Stimulated activated CD4-positive, alpha-beta T cell treated with anti-CD3 and anti-CD28 coated beads, Interleukin-1b, Interleukin-23, amount 100 ng/mL, for 1 hour (primary cell): ENCODE data around the gene CCNG1.

Source experiments
- DNase-seq, 2 donors: peaks; one replicate each; pipeline ENCODE4 v3.0.0-alpha.2; 2020; ENCODE audit warnings: low read depth in 2 of 2

Gene CCNG1

DNA sequence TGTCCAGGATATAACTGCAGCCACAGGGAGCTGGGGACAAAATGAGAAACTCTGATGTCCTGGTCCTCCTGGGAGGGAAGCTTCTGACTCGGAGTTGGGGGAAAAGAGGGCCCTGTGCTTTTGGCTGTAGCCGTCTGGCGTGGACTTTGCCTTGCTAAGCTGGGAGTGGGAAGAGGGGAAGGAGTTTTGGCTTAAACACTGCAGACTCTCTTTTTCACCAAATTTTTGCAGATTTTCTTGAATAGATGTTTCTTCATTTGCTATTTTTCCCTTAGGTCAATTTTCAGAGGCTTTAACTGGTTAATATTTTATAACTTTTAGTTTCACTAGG, 52.3 kb downstream of the CCNG1 start:
- no peak for DNase-seq
